Neural progenitor cell (in vitro differentiated cells): Measurements from ENCODE around the gene ATP8A1.

Experiments used
- EZH2 ChIP-seq: fragments of 200-600 bp; sonication (generic); IDR thresholded peaks from 2 replicates; pipeline ENCODE4 v1.6.1; 2017; ENCODE audit warnings: antibody characterized with exemption, mild to moderate bottlenecking, moderate library complexity
- TF ChIP-seq, protein P1 (sequence below): fragments of 200-600 bp; sonication (generic); IDR thresholded peaks from 2 replicates; pipeline ENCODE4 v1.5.1; 2017; ENCODE audit warnings: antibody characterized with exemption, mild to moderate bottlenecking

DNA sequence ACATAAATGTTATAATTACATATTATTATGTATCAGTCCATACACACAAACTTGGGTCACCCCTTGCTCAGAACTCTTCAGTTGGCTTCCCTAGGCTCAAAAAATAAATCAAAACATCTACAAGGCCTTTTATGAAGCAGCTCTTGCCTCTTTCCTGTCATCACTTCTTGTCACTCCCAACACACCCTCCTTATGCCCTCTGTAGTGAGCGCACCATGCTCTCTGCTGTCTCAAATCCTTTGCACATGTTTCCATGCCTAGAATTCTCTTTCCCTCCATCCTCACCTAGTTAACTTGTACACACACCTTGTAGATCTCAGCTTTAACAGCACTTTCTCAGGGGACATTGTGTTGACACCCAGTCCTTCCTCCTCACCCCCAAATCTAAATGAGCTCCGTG, 53.0 kb downstream of the ATP8A1 start:
- TF ChIP-seq, protein P1, sequence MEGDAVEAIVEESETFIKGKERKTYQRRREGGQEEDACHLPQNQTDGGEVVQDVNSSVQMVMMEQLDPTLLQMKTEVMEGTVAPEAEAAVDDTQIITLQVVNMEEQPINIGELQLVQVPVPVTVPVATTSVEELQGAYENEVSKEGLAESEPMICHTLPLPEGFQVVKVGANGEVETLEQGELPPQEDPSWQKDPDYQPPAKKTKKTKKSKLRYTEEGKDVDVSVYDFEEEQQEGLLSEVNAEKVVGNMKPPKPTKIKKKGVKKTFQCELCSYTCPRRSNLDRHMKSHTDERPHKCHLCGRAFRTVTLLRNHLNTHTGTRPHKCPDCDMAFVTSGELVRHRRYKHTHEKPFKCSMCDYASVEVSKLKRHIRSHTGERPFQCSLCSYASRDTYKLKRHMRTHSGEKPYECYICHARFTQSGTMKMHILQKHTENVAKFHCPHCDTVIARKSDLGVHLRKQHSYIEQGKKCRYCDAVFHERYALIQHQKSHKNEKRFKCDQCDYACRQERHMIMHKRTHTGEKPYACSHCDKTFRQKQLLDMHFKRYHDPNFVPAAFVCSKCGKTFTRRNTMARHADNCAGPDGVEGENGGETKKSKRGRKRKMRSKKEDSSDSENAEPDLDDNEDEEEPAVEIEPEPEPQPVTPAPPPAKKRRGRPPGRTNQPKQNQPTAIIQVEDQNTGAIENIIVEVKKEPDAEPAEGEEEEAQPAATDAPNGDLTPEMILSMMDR: no peak
- TF ChIP-seq EZH2: no peak
